HEK293 (cell line): ENCODE results near the gene ABLIM2.

Experiments
- CTCF ChIA-PET: fragments of 350-600 bp; formaldehyde crosslinking; extraction: SDS; loops from one replicate; lab custom pipeline; 2021; ENCODE audit warnings: antibody characterized with exemption; lab: Yijun Ruan, JAX
- POLR2A ChIA-PET: fragments of 300-600 bp; formaldehyde crosslinking; extraction: SDS; loops from one replicate; lab custom pipeline; 2020; ENCODE audit warnings: antibody characterized with exemption, inconsistent platforms; lab: Yijun Ruan, JAX
- H3K27ac ChIP-seq: fragments of 200-500 bp; sonication (Bioruptor generic); 2 replicates; pipeline ENCODE4 v1.5.1; 2014; ENCODE audit warnings: low read depth, low read length, control low read depth, inconsistent platforms; ENCODE audit errors: extremely low read depth
- H3K36me3 ChIP-seq, 2 experiments: fragments of 200-500 bp in 1 of 2; sonication (Bioruptor generic) in 1 of 2; 1 replicate in 1 of 2; 2 replicates in 1 of 2; pipeline ENCODE4 v1.5.1; 2014 to 2017; ENCODE audit warnings: inconsistent platforms in 2 of 2, low read length in 2 of 2; ENCODE audit not compliant: control insufficient read depth in 2 of 2, insufficient read depth in 1 of 2
- H3K4me1 ChIP-seq: fragments of 200-500 bp; sonication (Bioruptor generic); 2 replicates; pipeline ENCODE4 v1.5.1; 2014; ENCODE audit warnings: mild to moderate bottlenecking, low read length, inconsistent platforms; ENCODE audit not compliant: control insufficient read depth, insufficient read depth
- H3K4me3 ChIP-seq: 2 replicates; pipeline ENCODE4 v1.5.1; 2011; ENCODE audit warnings: low read depth, mild to moderate bottlenecking, control low read depth, low read length, moderate library complexity
- H3K9me3 ChIP-seq: fragments of 200-500 bp; sonication (Bioruptor generic); 2 replicates; pipeline ENCODE4 v1.5.1; 2014; ENCODE audit warnings: low read depth, low read length, inconsistent platforms; ENCODE audit not compliant: control insufficient read depth, insufficient read depth
- EGR2 ChIP-seq: fragments of 450-650 bp; formaldehyde crosslinking; IDR thresholded peaks from 2 replicates; pipeline ENCODE4 v1.5.1; 2016; ENCODE audit warnings: low read depth, missing biosample characterization, missing genetic modification characterization
- ELK4 ChIP-seq: IDR thresholded peaks from 2 replicates; pipeline ENCODE4 v1.6.1; 2011; ENCODE audit warnings: mild to moderate bottlenecking, low read depth, low read length, borderline replicate concordance
- FEZF1 ChIP-seq: fragments of 450-650 bp; formaldehyde crosslinking; IDR thresholded peaks from 2 replicates; pipeline ENCODE4 v1.5.1; 2016; ENCODE audit warnings: missing biosample characterization, missing genetic modification characterization
- GLIS2 ChIP-seq: fragments of 450-650 bp; formaldehyde crosslinking; IDR thresholded peaks from 2 replicates; pipeline ENCODE4 v1.5.1; 2016; ENCODE audit warnings: missing biosample characterization, missing genetic modification characterization
- INSM2 ChIP-seq: fragments of 450-650 bp; formaldehyde crosslinking; IDR thresholded peaks from 2 replicates; pipeline ENCODE4 v1.5.1; 2016; ENCODE audit warnings: missing biosample characterization, missing genetic modification characterization
- KLF1 ChIP-seq: fragments of 450-650 bp; formaldehyde crosslinking; IDR thresholded peaks from 2 replicates; pipeline ENCODE4 v1.5.1; 2016; ENCODE audit warnings: missing biosample characterization, missing genetic modification characterization
- KLF16 ChIP-seq: fragments of 450-650 bp; formaldehyde crosslinking; IDR thresholded peaks from 2 replicates; pipeline ENCODE4 v1.5.1; 2017; ENCODE audit warnings: missing biosample characterization, missing genetic modification characterization
- MEIS1 ChIP-seq: sonication (generic); formaldehyde crosslinking; IDR thresholded peaks from 2 replicates; pipeline ENCODE4 v1.8.1; 2022; ENCODE audit warnings: missing genetic modification reagents, mild to moderate bottlenecking, borderline replicate concordance
- SP2 ChIP-seq: fragments of 450-650 bp; formaldehyde crosslinking; IDR thresholded peaks from 2 replicates; pipeline ENCODE4 v1.5.1; 2016; ENCODE audit warnings: missing biosample characterization, missing genetic modification characterization
- SP7 ChIP-seq: fragments of 450-650 bp; formaldehyde crosslinking; IDR thresholded peaks from 2 replicates; pipeline ENCODE4 v1.5.1; 2016; ENCODE audit warnings: missing biosample characterization, missing genetic modification characterization
- WT1 ChIP-seq: fragments of 450-650 bp; formaldehyde crosslinking; IDR thresholded peaks from 2 replicates; pipeline ENCODE4 v1.5.1; 2016; ENCODE audit warnings: missing biosample characterization, missing genetic modification characterization
- ZFHX2 ChIP-seq: fragments of 450-650 bp; formaldehyde crosslinking; conservative IDR thresholded peaks from 2 replicates; pipeline ENCODE4 v1.5.1; 2016; ENCODE audit warnings: missing biosample characterization, missing genetic modification characterization
- ZNF140 ChIP-seq: fragments of 450-650 bp; formaldehyde crosslinking; IDR thresholded peaks from 2 replicates; pipeline ENCODE4 v1.5.1; 2016; ENCODE audit warnings: missing biosample characterization, missing genetic modification characterization
- ZNF184 ChIP-seq: fragments of 450-650 bp; IDR thresholded peaks from 2 replicates; pipeline ENCODE4 v1.5.1; 2018; ENCODE audit warnings: missing biosample characterization, mild to moderate bottlenecking, missing genetic modification characterization
- ZNF585B ChIP-seq: fragments of 450-650 bp; formaldehyde crosslinking; IDR thresholded peaks from 2 replicates; pipeline ENCODE4 v1.5.1; 2016; ENCODE audit warnings: missing biosample characterization, missing genetic modification characterization
- ZNF670 ChIP-seq: fragments of 450-650 bp; formaldehyde crosslinking; IDR thresholded peaks from 2 replicates; pipeline ENCODE4 v1.5.1; 2016; ENCODE audit warnings: missing biosample characterization, missing genetic modification characterization, low read depth
- ZNF837 ChIP-seq: fragments of 450-650 bp; formaldehyde crosslinking; IDR thresholded peaks from 2 replicates; pipeline ENCODE4 v1.5.1; 2016; ENCODE audit warnings: missing biosample characterization, missing genetic modification characterization
- TF ChIP-seq, protein P1 (sequence below): fragments of 450-650 bp; formaldehyde crosslinking; IDR thresholded peaks from 2 replicates; pipeline ENCODE4 v1.5.1; 2016; ENCODE audit warnings: missing biosample characterization, missing genetic modification characterization
- TF ChIP-seq, protein P2 (sequence below): fragments of 450-650 bp; formaldehyde crosslinking; IDR thresholded peaks from 2 replicates; pipeline ENCODE4 v1.5.1; 2016; ENCODE audit warnings: missing biosample characterization, missing genetic modification characterization
- TF ChIP-seq, protein P3 (sequence below): sonication (generic); formaldehyde crosslinking; IDR thresholded peaks from 2 replicates; pipeline ENCODE4 v1.8.1; 2022; ENCODE audit warnings: mild to moderate bottlenecking, moderate library complexity, missing genetic modification reagents
- TF ChIP-seq, protein P4 (sequence below): fragments of 450-650 bp; formaldehyde crosslinking; IDR thresholded peaks from 2 replicates; pipeline ENCODE4 v1.5.1; 2016; ENCODE audit warnings: missing biosample characterization, missing genetic modification characterization

The ABLIM2 gene

GRCh38 chr4:8070736-8071718 is 87.6 kb downstream of the ABLIM2 start:
- TF ChIP-seq GLIS2 (tag by site-specific recombination) (0 out of 2 replicates have a peak, but pooled peaks have one; percentile 9), ZNF585B (tag by site-specific recombination) (no peak), ZNF837 (tag by site-specific recombination) (no peak), WT1 (tag by site-specific recombination) (peak; percentile 65; the same call in 1 of the 2 replicates), KLF1 (peak; percentile 96), SP2 (tag by site-specific recombination) (0 out of 2 replicates have a peak, but pooled peaks have one; percentile 6), ZFHX2 (tag by site-specific recombination) (peak; percentile 75), EGR2 (tag by site-specific recombination) (peak; percentile 53)
- TF ChIP-seq, protein P1, sequence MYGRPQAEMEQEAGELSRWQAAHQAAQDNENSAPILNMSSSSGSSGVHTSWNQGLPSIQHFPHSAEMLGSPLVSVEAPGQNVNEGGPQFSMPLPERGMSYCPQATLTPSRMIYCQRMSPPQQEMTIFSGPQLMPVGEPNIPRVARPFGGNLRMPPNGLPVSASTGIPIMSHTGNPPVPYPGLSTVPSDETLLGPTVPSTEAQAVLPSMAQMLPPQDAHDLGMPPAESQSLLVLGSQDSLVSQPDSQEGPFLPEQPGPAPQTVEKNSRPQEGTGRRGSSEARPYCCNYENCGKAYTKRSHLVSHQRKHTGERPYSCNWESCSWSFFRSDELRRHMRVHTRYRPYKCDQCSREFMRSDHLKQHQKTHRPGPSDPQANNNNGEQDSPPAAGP: peak; percentile 92
- H3K4me1 ChIP-seq: no peaks in the 10 kb centered on the region
- H3K9me3 ChIP-seq: no peaks in the 10 kb centered on the region
- POLR2A ChIA-PET: no interaction called here
- H3K36me3 ChIP-seq: no peaks in the 10 kb centered on the region
- H3K27ac ChIP-seq: no peak overlapping the region
- CTCF ChIA-PET: interaction anchor here (0.6 kb wide), 1 partner anchor 339 kb away, joined by 3 read pairs; no protein-coding TSS in a partner anchor
- H3K4me3 ChIP-seq: no peak overlapping the region

- POLR2A ChIA-PET: interaction anchor here (0.6 kb wide), 1 partner anchor 1165 kb away, joined by 3 read pairs; no protein-coding TSS in a partner anchor
- Histone ChIP-seq H3K36me3 (no peaks in the 10 kb centered on the region), H3K4me3 (no peak overlapping the region), H3K9me3 (no peaks in the 10 kb centered on the region), H3K27ac (no peak overlapping the region)
- TF ChIP-seq FEZF1 (tag by site-specific recombination): no peak
- TF ChIP-seq, protein P2, sequence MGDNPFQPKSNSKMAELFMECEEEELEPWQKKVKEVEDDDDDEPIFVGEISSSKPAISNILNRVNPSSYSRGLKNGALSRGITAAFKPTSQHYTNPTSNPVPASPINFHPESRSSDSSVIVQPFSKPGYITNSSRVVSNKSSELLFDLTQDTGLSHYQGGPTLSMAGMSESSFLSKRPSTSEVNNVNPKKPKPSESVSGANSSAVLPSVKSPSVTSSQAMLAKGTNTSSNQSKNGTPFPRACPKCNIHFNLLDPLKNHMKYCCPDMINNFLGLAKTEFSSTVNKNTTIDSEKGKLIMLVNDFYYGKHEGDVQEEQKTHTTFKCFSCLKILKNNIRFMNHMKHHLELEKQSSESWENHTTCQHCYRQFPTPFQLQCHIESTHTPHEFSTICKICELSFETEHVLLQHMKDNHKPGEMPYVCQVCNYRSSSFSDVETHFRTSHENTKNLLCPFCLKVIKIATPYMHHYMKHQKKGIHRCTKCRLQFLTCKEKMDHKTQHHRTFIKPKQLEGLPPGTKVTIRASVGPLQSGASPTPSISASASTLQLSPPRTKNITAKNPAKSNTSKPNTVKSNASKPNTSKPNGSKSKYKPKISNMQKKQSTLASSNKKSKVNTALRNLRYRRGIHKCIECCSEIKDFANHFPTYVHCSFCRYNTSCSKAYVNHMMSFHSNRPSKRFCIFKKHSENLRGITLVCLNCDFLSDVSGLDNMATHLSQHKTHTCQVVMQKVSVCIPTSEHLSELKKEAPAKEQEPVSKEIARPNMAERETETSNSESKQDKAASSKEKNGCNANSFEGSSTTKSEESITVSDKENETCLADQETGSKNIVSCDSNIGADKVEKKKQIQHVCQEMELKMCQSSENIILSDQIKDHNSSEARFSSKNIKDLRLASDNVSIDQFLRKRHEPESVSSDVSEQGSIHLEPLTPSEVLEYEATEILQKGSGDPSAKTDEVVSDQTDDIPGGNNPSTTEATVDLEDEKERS: no peak
- TF ChIP-seq ZNF184 (tag by site-specific recombination): no peak
- no peak for TF ChIP-seq ELK4
- no peak for TF ChIP-seq SP7 (tag by site-specific recombination)
- no peak for TF ChIP-seq INSM2 (tag by site-specific recombination)
- TF ChIP-seq, protein P3, sequence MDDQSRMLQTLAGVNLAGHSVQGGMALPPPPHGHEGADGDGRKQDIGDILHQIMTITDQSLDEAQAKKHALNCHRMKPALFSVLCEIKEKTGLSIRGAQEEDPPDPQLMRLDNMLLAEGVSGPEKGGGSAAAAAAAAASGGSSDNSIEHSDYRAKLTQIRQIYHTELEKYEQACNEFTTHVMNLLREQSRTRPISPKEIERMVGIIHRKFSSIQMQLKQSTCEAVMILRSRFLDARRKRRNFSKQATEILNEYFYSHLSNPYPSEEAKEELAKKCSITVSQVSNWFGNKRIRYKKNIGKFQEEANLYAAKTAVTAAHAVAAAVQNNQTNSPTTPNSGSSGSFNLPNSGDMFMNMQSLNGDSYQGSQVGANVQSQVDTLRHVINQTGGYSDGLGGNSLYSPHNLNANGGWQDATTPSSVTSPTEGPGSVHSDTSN (CRISPR knock-in tag): no peak
- TF ChIP-seq KLF16 (tag by site-specific recombination): no peak
- TF ChIP-seq ZNF670 (tag by site-specific recombination): no peak
- TF ChIP-seq MEIS1 (CRISPR knock-in tag): no peak
- no peak for TF ChIP-seq ZNF140 (tag by site-specific recombination)
- TF ChIP-seq, protein P4, sequence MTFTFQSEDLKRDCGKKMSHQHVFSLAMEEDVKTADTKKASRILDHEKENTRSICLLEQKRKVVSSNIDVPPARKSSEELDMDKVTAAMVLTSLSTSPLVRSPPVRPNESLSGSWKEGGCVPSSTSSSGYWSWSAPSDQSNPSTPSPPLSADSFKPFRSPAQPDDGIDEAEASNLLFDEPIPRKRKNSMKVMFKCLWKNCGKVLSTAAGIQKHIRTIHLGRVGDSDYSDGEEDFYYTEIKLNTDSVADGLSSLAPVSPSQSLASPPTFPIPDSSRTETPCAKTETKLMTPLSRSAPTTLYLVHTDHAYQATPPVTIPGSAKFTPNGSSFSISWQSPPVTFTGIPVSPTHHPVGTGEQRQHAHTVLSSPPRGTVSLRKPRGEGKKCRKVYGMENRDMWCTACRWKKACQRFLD: no peak
- TF ChIP-seq, all 188 proteins: peak for 0
- no peaks in the 10 kb centered on the region for H3K4me1 ChIP-seq
- CTCF ChIA-PET: no interaction called here
Measured at GRCh38 chr4:8069102-8069752, 89.4 kb downstream of the ABLIM2 start.
